ENCODE results near the gene STARD13.

Gene STARD13

DNA sequence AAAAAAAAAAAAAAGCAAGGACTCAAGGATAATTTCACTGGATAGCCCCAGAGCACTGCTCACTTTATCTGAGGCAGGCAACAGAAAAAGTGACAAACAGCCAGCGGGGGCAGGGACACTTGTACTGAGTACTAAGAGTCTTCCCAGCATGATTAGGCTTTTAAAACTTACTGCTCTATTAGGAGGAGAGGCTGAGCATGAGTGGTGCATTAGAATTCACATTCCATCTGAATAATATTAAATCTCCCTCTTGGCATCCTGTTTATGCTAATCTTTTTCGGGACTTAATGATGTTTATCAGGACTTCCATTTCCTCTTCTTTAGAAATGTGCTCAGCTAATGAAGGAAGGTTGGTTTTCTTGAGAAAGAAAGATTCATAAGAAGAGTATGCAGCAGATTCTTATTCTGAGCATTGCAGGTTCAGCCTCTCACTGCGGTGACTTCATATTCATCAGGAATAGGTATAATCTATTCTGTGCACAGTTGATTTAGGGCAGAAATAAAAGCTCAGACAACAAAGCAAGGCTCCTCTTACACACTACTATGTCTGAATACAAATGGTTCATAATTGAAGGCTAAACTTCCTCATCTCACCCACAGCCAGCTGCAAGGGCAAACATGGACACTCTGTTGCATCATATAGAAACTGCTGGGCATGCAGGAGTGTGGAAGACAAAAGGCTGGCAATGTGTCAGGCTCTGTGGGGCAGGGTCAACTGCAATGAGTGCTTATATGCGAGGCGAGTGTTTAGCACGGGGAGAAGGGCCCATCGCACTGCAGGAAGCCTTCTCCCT, 162.3 kb downstream of the STARD13 start:
- DNase-seq: no peak
- no peaks in the 10 kb centered on the region for H3K79me2 ChIP-seq (ENCODE audit: low read length)
- H3K4me1 ChIP-seq (ENCODE audit: low read length): no peaks in the 10 kb centered on the region
- no peaks in the 10 kb centered on the region for H4K20me1 ChIP-seq (ENCODE audit: insufficient read depth, low read length)
- no peaks in the 10 kb centered on the region for H3K9me2 ChIP-seq (replicated peaks; ENCODE audit: insufficient read depth, low read length)
- no peak overlapping the region for H3K4me3 ChIP-seq (ENCODE audit: low read length)
- no peak overlapping the region for H2AFZ ChIP-seq (ENCODE audit: low read length)
- no peak overlapping the region for H3K4me2 ChIP-seq (ENCODE audit: low read depth, low read length)
- H3K27me3 ChIP-seq (replicated peaks; ENCODE audit: insufficient read depth, low read length): no peaks in the 10 kb centered on the region
- no peaks in the 10 kb centered on the region for H3F3A ChIP-seq (ENCODE audit: insufficient read depth, low read length)
- no peak for TF ChIP-seq EZH2phosphoT487 (IDR thresholded peaks at IDR 0.05; ENCODE audit: low read length)
- TF ChIP-seq EZH2 (optimal IDR thresholded peaks at IDR 0.05; ENCODE audit: low read depth, low read length): no peak
- TF ChIP-seq, protein P1, sequence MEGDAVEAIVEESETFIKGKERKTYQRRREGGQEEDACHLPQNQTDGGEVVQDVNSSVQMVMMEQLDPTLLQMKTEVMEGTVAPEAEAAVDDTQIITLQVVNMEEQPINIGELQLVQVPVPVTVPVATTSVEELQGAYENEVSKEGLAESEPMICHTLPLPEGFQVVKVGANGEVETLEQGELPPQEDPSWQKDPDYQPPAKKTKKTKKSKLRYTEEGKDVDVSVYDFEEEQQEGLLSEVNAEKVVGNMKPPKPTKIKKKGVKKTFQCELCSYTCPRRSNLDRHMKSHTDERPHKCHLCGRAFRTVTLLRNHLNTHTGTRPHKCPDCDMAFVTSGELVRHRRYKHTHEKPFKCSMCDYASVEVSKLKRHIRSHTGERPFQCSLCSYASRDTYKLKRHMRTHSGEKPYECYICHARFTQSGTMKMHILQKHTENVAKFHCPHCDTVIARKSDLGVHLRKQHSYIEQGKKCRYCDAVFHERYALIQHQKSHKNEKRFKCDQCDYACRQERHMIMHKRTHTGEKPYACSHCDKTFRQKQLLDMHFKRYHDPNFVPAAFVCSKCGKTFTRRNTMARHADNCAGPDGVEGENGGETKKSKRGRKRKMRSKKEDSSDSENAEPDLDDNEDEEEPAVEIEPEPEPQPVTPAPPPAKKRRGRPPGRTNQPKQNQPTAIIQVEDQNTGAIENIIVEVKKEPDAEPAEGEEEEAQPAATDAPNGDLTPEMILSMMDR (IDR thresholded peaks at IDR 0.05; ENCODE audit: low read length): no peak
- H3K27ac ChIP-seq (ENCODE audit: low read length): no peak overlapping the region
- no peaks in the 10 kb centered on the region for H3K36me3 ChIP-seq (replicated peaks; ENCODE audit: insufficient read depth, low read length)
- no peaks in the 10 kb centered on the region for H3K9me3 ChIP-seq (replicated peaks; ENCODE audit: insufficient read depth, low read length)
- no peak overlapping the region for H3K9ac ChIP-seq (ENCODE audit: low read length)

- H3K27ac ChIP-seq (ENCODE audit: low read length): no peak overlapping the region
- H2AFZ ChIP-seq (ENCODE audit: low read length): no peak overlapping the region
Observed at GRCh38 chr13:33119856-33120543, 165.6 kb downstream of the STARD13 start.

GRCh38 chr13:33119022-33119781, 166.4 kb downstream of the STARD13 start:
- H3K4me1 ChIP-seq (ENCODE audit: low read length): no peaks in the 10 kb centered on the region

More at GRCh38 chr13:33119856-33120543, 165.6 kb downstream of the STARD13 start:
- Histone ChIP-seq H3K9ac (ENCODE audit: low read length) (no peak overlapping the region), H3K4me1 (ENCODE audit: low read length) (no peaks in the 10 kb centered on the region), H3K9me2 (replicated peaks; ENCODE audit: insufficient read depth, low read length) (no peaks in the 10 kb centered on the region), H3K4me3 (ENCODE audit: low read length) (no peak overlapping the region), H4K20me1 (ENCODE audit: insufficient read depth, low read length) (no peaks in the 10 kb centered on the region), H3K79me2 (ENCODE audit: low read length) (no peaks in the 10 kb centered on the region), H3K27me3 (replicated peaks; ENCODE audit: insufficient read depth, low read length) (no peaks in the 10 kb centered on the region), H3K4me2 (ENCODE audit: low read depth, low read length) (no peak overlapping the region), H3K9me3 (replicated peaks; ENCODE audit: insufficient read depth, low read length) (no peaks in the 10 kb centered on the region), H3K36me3 (replicated peaks; ENCODE audit: insufficient read depth, low read length) (no peaks in the 10 kb centered on the region), H3F3A (ENCODE audit: insufficient read depth, low read length) (no peaks in the 10 kb centered on the region)
- no peak for TF ChIP-seq EZH2 (optimal IDR thresholded peaks at IDR 0.05; ENCODE audit: low read depth, low read length)
- TF ChIP-seq, protein P1 (IDR thresholded peaks at IDR 0.05; ENCODE audit: low read length): no peak
- no peak for TF ChIP-seq EZH2phosphoT487 (IDR thresholded peaks at IDR 0.05; ENCODE audit: low read length)
- no peak for DNase-seq

More at GRCh38 chr13:33119022-33119781, 166.4 kb downstream of the STARD13 start:
- TF ChIP-seq, protein P1 (IDR thresholded peaks at IDR 0.05; ENCODE audit: low read length): no peak
- TF ChIP-seq EZH2phosphoT487 (IDR thresholded peaks at IDR 0.05; ENCODE audit: low read length) (no peak), EZH2 (optimal IDR thresholded peaks at IDR 0.05; ENCODE audit: low read depth, low read length) (no peak)
- no peaks in the 10 kb centered on the region for H4K20me1 ChIP-seq (ENCODE audit: insufficient read depth, low read length)
- H3K36me3 ChIP-seq (replicated peaks; ENCODE audit: insufficient read depth, low read length): no peaks in the 10 kb centered on the region
- no peaks in the 10 kb centered on the region for H3K27me3 ChIP-seq (replicated peaks; ENCODE audit: insufficient read depth, low read length)
- no peaks in the 10 kb centered on the region for H3F3A ChIP-seq (ENCODE audit: insufficient read depth, low read length)
- no peaks in the 10 kb centered on the region for H3K79me2 ChIP-seq (ENCODE audit: low read length)
- H3K9me3 ChIP-seq (replicated peaks; ENCODE audit: insufficient read depth, low read length): no peaks in the 10 kb centered on the region
- H3K27ac ChIP-seq (ENCODE audit: low read length): no peak overlapping the region
- H3K4me3 ChIP-seq (ENCODE audit: low read length): no peak overlapping the region
- no peak overlapping the region for H3K4me2 ChIP-seq (ENCODE audit: low read depth, low read length)
- no peaks in the 10 kb centered on the region for H3K9me2 ChIP-seq (replicated peaks; ENCODE audit: insufficient read depth, low read length)
- H3K9ac ChIP-seq (ENCODE audit: low read length): no peak overlapping the region
- no peak overlapping the region for H2AFZ ChIP-seq (ENCODE audit: low read length)
- DNase-seq: no peak

Data from MM.1S (cell line).